ENCODE data around the gene CTNNBL1.
A peak's percentile ranks its signal among the peaks of the same experiment; 100 is the strongest.
"Not testable (repeated sequence)": the region's sequence is repeated elsewhere in the genome, so short reads cannot be mapped to it uniquely, and the experiment has no call there.

Gene CTNNBL1

DNA sequence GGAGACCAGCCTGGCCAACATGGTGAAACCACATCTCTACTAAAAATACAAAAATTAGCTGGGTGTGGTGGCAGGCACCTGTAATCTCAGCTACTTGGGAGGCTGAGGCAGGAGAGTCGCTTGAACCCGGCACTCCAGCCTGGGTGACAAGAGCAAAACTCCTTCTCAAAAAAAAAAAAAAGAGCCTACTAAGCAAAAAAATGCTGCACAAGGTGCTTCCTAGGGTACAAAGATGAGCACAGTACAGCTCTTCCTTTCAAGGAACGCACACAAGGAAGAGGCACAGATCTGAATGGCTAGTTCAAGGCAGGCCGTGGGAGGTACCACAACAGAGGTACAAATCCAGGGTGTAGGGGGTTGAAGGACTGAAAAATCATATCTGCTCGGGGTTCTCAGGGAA, 162.2 kb downstream of the CTNNBL1 start:
- not testable (repeated sequence) for H3K9me3 ChIP-seq (ENCODE audit: insufficient read depth, low read depth, low read length); H3K27ac ChIP-seq (ENCODE audit: low read depth, low read length); H3K27me3 ChIP-seq (ENCODE audit: insufficient read depth, low read length); H3K4me3 ChIP-seq (ENCODE audit: low read length); H3K4me1 ChIP-seq (ENCODE audit: insufficient read depth, low read length); H3K9ac ChIP-seq (ENCODE audit: low read depth, low read length)
- 96% methylated on average over 5 of the region's 5 CpGs for WGBS
- H3K36me3 ChIP-seq (ENCODE audit: insufficient read depth, low read length), result peaks cover 20% of the 10 kb centered on the region

DNA sequence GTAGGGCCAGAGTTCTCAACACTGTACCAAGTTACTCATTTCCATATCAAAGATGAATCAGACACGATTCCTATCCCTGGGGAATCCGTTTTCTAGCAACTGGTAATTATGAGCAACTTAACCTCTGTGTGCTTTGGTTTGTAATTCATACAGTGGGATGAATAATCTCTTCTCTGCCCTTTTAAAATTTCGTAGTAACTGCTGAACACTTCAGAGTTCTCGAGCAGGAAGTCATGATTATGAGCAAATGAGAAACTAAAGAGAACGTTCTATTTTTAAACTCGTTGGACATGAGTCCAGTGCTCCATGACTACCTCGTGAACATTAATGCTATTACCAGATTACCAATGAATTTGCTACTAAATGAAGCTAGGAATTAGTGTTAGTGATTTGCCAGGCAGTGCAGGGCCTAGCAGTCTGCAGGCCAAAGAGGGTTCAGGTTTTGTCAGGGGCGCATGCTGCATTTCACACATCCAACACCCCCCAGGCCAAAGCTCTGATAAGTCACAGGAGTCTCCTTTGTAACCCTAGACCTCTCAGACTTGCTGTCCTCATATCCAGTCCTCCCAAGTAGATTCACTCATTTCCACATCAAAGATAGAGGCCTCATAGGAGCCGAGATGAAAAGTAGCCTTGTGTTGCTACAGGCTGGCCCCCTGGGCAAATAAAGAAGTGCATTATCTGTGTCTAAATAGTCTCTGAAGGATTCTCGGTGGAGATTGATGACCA, 163.3 kb downstream of the CTNNBL1 start:
- no peak overlapping the region for H3K4me3 ChIP-seq (ENCODE audit: low read length)
- H3K27ac ChIP-seq (ENCODE audit: low read depth, low read length), result no peak overlapping the region
- H3K4me1 ChIP-seq (ENCODE audit: insufficient read depth, low read length), result no peaks in the 10 kb centered on the region
- no peaks in the 10 kb centered on the region for H3K27me3 ChIP-seq (ENCODE audit: insufficient read depth, low read length)
- 83% methylated on average over 10 of the region's 10 CpGs for WGBS
- no peaks in the 10 kb centered on the region for H3K9me3 ChIP-seq (ENCODE audit: insufficient read depth, low read depth, low read length)
- peaks cover 27% of the 10 kb centered on the region for H3K36me3 ChIP-seq (ENCODE audit: insufficient read depth, low read length)
- H3K9ac ChIP-seq (ENCODE audit: low read depth, low read length), result no peak overlapping the region

DNA sequence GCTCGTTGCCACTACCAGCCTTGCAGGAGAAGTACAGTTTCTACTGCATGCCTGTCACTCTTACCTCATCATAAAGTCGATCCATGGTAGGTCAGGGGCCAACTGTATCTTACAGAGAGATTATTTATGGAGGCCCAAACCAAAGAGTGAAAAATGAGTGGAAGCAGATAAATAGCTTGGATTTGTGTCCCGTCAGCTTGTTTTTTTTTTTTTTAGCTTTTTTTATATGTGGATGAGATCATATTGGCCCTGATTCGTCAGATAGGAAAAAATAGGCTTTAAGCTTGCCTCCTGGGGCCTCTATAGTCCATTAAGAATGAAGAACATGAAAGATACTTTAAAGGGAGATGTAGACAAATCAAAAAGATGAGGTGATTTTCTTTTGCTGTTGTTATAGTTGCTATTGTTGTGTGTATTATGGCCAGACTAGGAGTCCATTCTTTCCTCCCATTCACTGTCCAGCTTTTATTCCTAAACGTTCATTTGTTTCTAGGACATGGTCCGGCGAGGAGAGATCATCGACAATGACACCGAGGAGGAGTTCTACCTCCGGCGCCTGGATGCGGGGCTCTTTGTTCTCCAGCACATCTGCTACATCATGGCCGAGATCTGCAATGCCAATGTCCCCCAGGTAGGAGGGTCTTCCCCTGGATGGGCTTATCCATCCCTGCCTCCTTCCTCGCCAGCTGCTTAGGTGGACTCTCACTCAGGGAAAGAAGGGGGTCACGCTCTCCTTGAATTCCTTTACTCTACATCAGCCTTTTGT, 165.8 kb downstream of the CTNNBL1 start:
- no peaks in the 10 kb centered on the region for H3K9me3 ChIP-seq (ENCODE audit: insufficient read depth, low read depth, low read length)
- H3K27me3 ChIP-seq (ENCODE audit: insufficient read depth, low read length), result no peaks in the 10 kb centered on the region
- 91% methylated on average over 14 of the region's 15 CpGs for WGBS
- peaks cover 22% of the 10 kb centered on the region for H3K36me3 ChIP-seq (ENCODE audit: insufficient read depth, low read length)
- no peaks in the 10 kb centered on the region for H3K4me1 ChIP-seq (ENCODE audit: insufficient read depth, low read length)
- no peak overlapping the region for H3K4me3 ChIP-seq (ENCODE audit: low read length)
- no peak overlapping the region for H3K27ac ChIP-seq (ENCODE audit: low read depth, low read length)
- no peak overlapping the region for H3K9ac ChIP-seq (ENCODE audit: low read depth, low read length)

DNA sequence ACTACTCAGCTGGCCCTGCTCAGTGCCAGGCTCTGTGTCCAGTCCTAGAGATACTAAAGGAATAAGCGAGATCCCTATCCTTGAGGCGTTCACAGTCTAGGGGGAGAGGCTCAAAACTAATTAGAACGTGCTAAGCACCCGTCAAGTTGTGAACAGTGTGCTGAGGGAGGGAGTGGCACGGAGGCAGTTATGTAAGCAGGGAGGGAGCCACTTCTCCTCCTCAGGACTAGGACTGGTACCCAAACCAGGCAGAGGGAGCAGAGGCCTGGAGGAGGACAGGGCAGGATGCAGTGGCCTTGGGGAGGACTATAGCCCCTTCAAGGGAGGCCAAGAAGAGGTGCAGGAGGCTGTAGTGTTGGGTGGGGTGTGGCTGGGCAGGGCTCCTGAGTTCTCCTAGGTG, 169.5 kb downstream of the CTNNBL1 start:
- peaks cover 1% of the 10 kb centered on the region; the same call in 1 of the 2 replicates for H3K4me1 ChIP-seq (ENCODE audit: insufficient read depth, low read length)
- no peaks in the 10 kb centered on the region for H3K9me3 ChIP-seq (ENCODE audit: insufficient read depth, low read depth, low read length)
- no peak overlapping the region for H3K27ac ChIP-seq (ENCODE audit: low read depth, low read length)
- no peak overlapping the region for H3K4me3 ChIP-seq (ENCODE audit: low read length)
- 88% methylated on average over 5 of the region's 5 CpGs for WGBS
- no peak overlapping the region for H3K9ac ChIP-seq (ENCODE audit: low read depth, low read length)
- H3K27me3 ChIP-seq (ENCODE audit: insufficient read depth, low read length), result no peaks in the 10 kb centered on the region
- H3K36me3 ChIP-seq (ENCODE audit: insufficient read depth, low read length), result peaks cover 25% of the 10 kb centered on the region

DNA sequence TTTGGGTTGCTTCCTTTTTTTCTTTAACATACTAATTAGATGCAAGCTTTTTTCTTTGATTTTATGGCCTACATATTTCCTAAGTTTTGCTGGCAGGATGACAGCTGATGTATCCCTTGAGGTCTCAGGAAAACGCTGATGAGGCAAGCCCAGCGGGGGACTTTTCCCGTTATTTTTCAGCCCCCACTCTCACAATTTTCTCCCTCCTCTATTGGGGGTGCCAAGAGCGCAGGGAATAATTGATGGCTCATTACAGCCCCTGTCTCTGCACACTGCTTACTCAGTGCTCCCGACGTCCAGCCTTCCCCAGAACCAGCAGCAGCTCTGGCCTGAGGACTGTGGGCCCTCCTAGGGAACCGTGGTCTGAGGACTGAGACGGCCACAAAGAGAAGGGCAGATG, 170.5 kb downstream of the CTNNBL1 start:
- H3K4me3 ChIP-seq (ENCODE audit: low read length), result no peak overlapping the region
- H3K4me1 ChIP-seq (ENCODE audit: insufficient read depth, low read length), result peaks cover 10% of the 10 kb centered on the region
- no peak overlapping the region for H3K27ac ChIP-seq (ENCODE audit: low read depth, low read length)
- no peaks in the 10 kb centered on the region for H3K27me3 ChIP-seq (ENCODE audit: insufficient read depth, low read length)
- 84% methylated on average over 8 of the region's 8 CpGs for whole genome bisulfite sequencing
- H3K36me3 ChIP-seq (ENCODE audit: insufficient read depth, low read length), result peaks cover 25% of the 10 kb centered on the region
- H3K9me3 ChIP-seq (ENCODE audit: insufficient read depth, low read depth, low read length), result no peaks in the 10 kb centered on the region
- no peak overlapping the region for H3K9ac ChIP-seq (ENCODE audit: low read depth, low read length)

DNA sequence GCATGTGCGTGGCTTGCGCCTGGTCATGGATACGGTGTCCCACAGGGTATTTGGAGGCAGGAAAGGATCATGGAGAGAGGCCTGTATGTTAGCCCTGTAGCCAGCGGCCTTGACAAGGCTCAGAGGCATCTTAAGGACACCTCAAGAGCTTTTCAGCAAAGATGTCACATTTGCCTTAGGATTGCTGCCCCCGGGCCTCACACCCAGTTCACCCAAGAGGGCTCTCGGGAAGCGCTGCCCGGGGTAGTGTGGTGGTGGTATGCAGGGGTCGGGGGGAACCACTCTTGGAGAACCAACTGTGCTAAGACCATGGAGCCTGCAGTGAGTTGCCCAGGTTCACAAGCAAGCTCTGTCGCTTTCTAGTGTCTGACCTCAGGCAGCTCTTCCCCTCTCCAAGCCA, 172.2 kb downstream of the CTNNBL1 start:
- no peaks in the 10 kb centered on the region for H3K9me3 ChIP-seq (ENCODE audit: insufficient read depth, low read depth, low read length)
- H3K4me1 ChIP-seq (ENCODE audit: insufficient read depth, low read length), result peaks cover 10% of the 10 kb centered on the region
- H3K27ac ChIP-seq (ENCODE audit: low read depth, low read length), result no peak overlapping the region
- no peak overlapping the region for H3K9ac ChIP-seq (ENCODE audit: low read depth, low read length)
- H3K27me3 ChIP-seq (ENCODE audit: insufficient read depth, low read length), result no peaks in the 10 kb centered on the region
- WGBS, result 96% methylated on average over 10 of the region's 10 CpGs
- no peak overlapping the region for H3K4me3 ChIP-seq (ENCODE audit: low read length)
- peaks cover 11% of the 10 kb centered on the region; the same call in 1 of the 2 replicates for H3K36me3 ChIP-seq (ENCODE audit: insufficient read depth, low read length)

DNA sequence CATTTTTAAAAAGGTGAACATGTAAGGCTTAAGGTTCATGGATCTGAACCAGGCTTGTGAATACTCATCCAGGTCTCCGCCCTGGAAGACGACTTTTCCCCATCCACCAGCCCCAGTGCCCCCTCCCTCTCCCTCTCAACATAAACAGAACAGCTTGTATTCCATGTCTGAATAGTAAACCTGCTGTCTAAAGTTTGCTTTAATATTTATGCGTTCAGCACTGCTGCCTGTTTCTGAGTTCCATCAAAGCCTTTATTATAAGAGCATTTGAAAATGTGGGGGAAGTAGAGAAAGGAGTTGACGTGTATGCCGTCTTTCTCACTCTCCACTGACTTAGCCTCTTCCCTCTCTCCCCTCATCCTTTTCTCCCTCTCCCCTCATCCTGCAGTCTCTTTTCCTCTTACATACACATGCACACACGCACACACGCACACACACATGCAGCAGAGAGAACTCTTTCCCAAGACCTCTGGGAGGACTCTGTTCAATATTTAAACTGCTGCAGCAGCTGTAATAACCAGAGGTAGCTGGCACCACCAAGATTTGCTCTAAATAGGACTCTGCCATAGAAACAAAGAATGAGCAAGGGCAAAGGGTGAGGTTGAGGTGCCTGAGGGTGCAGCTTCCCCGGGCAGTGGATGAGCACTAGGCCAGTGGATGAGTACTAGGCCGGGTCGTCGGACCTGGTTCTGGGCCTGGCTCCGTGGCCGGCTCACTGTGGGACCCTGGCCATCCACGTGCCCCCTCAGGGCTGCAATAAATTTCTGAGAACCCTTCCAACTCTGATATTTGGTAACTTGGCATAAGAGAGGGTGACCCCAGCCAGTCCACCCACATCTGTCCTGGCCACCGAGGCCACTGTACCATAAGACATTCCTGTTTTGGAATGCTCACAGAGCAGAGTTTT, 173.7 kb downstream of the CTNNBL1 start:
- Histone ChIP-seq H3K4me1 (ENCODE audit: insufficient read depth, low read length) (peaks cover 10% of the 10 kb centered on the region), H3K9ac (ENCODE audit: low read depth, low read length) (no peak overlapping the region), H3K36me3 (ENCODE audit: insufficient read depth, low read length) (peaks cover 4% of the 10 kb centered on the region; the same call in 1 of the 2 replicates), H3K27me3 (ENCODE audit: insufficient read depth, low read length) (no peaks in the 10 kb centered on the region), H3K27ac (ENCODE audit: low read depth, low read length) (no peak overlapping the region), H3K9me3 (ENCODE audit: insufficient read depth, low read depth, low read length) (no peaks in the 10 kb centered on the region), H3K4me3 (ENCODE audit: low read length) (no peak overlapping the region)
- 94% methylated on average over 15 of the region's 15 CpGs for WGBS

DNA sequence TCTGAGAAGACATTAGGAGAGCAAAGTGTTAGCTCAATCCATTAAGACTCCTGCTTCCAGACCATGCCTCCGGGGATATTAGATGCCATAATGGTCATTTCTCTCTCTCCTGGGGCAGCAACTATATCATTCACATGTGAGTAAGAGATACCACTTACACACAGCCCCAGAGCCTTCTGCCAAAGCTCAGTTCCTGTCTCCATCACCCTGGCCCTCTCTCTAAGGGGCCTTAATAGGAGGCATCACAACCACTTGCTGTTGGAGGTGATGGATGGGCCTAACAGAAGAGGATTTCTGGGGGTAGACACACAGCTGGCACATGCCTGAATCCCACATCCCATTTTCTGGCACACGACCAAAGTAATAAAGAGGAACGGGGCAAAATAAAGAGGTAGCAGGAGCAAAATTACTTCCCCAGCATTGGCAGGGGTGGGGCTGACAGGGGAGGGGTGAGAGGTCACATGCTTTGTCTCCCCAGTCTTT, 175.1 kb downstream of the CTNNBL1 start:
- no peak overlapping the region for H3K27ac ChIP-seq (ENCODE audit: low read depth, low read length)
- H3K36me3 ChIP-seq (ENCODE audit: insufficient read depth, low read length), result peaks cover 4% of the 10 kb centered on the region; the same call in 1 of the 2 replicates
- no peaks in the 10 kb centered on the region for H3K9me3 ChIP-seq (ENCODE audit: insufficient read depth, low read depth, low read length)
- WGBS, result 72% methylated on average over 3 of the region's 3 CpGs
- no peaks in the 10 kb centered on the region for H3K27me3 ChIP-seq (ENCODE audit: insufficient read depth, low read length)
- peaks cover 10% of the 10 kb centered on the region for H3K4me1 ChIP-seq (ENCODE audit: insufficient read depth, low read length)
- H3K9ac ChIP-seq (ENCODE audit: low read depth, low read length), result no peak overlapping the region
- no peak overlapping the region for H3K4me3 ChIP-seq (ENCODE audit: low read length)

DNA sequence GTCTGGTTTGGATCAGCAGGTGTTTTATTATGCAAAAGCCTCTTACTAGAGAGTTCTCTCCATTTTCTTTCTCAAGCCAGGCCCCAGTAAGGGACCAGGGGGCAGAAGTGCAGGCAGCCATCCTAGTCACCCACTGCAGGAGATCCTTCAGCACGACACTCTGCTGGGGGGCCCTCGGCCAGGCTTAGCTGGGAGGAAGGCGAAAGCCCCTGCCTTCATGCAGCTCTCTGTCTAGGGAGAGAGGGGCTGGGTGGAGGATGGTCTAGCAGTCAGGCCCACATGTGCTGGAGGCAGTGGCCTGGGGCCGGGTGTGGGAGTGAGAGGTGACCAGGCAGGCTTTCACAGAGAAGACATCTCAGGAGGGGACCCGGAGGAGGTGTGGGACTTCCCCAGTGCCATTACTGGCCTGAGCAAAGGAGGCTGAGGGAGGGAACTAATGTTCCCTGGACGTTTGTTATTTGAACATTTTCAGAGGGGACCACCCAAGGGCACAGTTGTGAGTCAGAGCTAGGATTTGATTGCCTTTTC, 175.6 kb downstream of the CTNNBL1 start:
- no peaks in the 10 kb centered on the region for H3K9me3 ChIP-seq (ENCODE audit: insufficient read depth, low read depth, low read length)
- H3K9ac ChIP-seq (ENCODE audit: low read depth, low read length), result no peak overlapping the region
- H3K4me1 ChIP-seq (ENCODE audit: insufficient read depth, low read length), result peaks cover 10% of the 10 kb centered on the region
- 59% methylated on average over 6 of the region's 6 CpGs for WGBS
- H3K27ac ChIP-seq (ENCODE audit: low read depth, low read length), result peak overlapping the region; percentile 64
- H3K4me3 ChIP-seq (ENCODE audit: low read length), result no peak overlapping the region
- peaks cover 4% of the 10 kb centered on the region; the same call in 1 of the 2 replicates for H3K36me3 ChIP-seq (ENCODE audit: insufficient read depth, low read length)
- H3K27me3 ChIP-seq (ENCODE audit: insufficient read depth, low read length), result no peaks in the 10 kb centered on the region

DNA sequence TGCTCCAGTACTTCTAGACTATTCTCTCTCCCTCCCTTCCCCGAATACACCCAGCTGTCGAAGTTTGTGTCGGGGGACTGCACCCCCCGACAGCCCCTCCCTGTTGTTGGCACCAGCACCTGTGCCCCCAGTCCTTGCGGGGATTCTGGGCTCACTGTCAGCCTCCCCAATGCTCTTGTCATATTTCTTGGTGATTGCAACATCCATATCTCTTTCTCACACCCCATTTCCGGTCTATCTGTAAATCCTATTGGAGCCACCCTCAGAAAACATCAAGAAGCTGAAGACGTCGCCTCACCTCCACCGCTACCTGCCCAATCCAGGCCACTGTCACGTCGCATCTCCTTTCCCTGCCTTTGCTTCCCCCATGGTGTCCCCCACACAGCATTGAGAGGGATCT, 176.5 kb downstream of the CTNNBL1 start:
- WGBS, result 90% methylated on average over 11 of the region's 11 CpGs
- H3K9ac ChIP-seq (ENCODE audit: low read depth, low read length), result no peak overlapping the region
- H3K4me1 ChIP-seq (ENCODE audit: insufficient read depth, low read length), result peaks cover 10% of the 10 kb centered on the region
- H3K9me3 ChIP-seq (ENCODE audit: insufficient read depth, low read depth, low read length), result no peaks in the 10 kb centered on the region
- H3K27ac ChIP-seq (ENCODE audit: low read depth, low read length), result no peak overlapping the region
- no peaks in the 10 kb centered on the region for H3K27me3 ChIP-seq (ENCODE audit: insufficient read depth, low read length)
- no peak overlapping the region for H3K4me3 ChIP-seq (ENCODE audit: low read length)
- H3K36me3 ChIP-seq (ENCODE audit: insufficient read depth, low read length), result no peaks in the 10 kb centered on the region; the same call in 1 of the 2 replicates
